Astrocyte (in vitro differentiated cells and primary cell): ENCODE data around the gene ZMYM5. TPM values are rescaled to one million over a fixed set of nuclear protein-coding genes. Genes with fewer than 3 reads are reported as not detected.

Experiments used
- DNase-seq: peaks from one replicate; pipeline ENCODE4 v3.0.0-alpha.2; 2010; ENCODE audit warnings: low read depth
- FAIRE-seq: peaks from 2 replicates; lab custom pipeline; 2011; peaks lifted over from hg19 to GRCh38; lab: Jason Lieb, UNC
- H2AFZ ChIP-seq: 2 replicates; pipeline ENCODE4 v1.6.0; 2012; ENCODE audit warnings: low read depth, low read length, inconsistent platforms
- H3K27ac ChIP-seq: 2 replicates; pipeline ENCODE4 v1.5.1; 2011; ENCODE audit warnings: low read depth, low read length, inconsistent platforms
- H3K27me3 ChIP-seq: 2 replicates; pipeline ENCODE4 v1.6.0; 2011; ENCODE audit warnings: low read length, inconsistent platforms; ENCODE audit not compliant: insufficient read depth
- H3K36me3 ChIP-seq: 2 replicates; pipeline ENCODE4 v1.5.1; 2011; ENCODE audit warnings: low read length, inconsistent platforms; ENCODE audit not compliant: insufficient read depth
- H3K4me1 ChIP-seq: 2 replicates; pipeline ENCODE4 v1.5.1; 2011; ENCODE audit warnings: low read length, inconsistent platforms; ENCODE audit not compliant: insufficient read depth
- H3K4me2 ChIP-seq: 2 replicates; pipeline ENCODE4 v1.6.0; 2012; ENCODE audit warnings: low read length, inconsistent platforms
- H3K4me3 ChIP-seq: 2 replicates; pipeline ENCODE4 v1.5.1; 2011; ENCODE audit warnings: low read depth, mild to moderate bottlenecking, low read length, inconsistent platforms; ENCODE audit not compliant: insufficient read depth
- H3K79me2 ChIP-seq: 2 replicates; pipeline ENCODE4 v1.6.0; 2012; ENCODE audit warnings: mild to moderate bottlenecking, low read length, inconsistent platforms; ENCODE audit not compliant: insufficient read depth
- H3K9ac ChIP-seq: 2 replicates; pipeline ENCODE4 v1.6.0; 2012; ENCODE audit warnings: mild to moderate bottlenecking, low read length, inconsistent platforms
- H3K9me3 ChIP-seq: 2 replicates; pipeline ENCODE4 v1.5.1; 2012; ENCODE audit warnings: low read depth, mild to moderate bottlenecking, low read length, inconsistent platforms; ENCODE audit not compliant: insufficient read depth
- H4K20me1 ChIP-seq: 2 replicates; pipeline ENCODE4 v1.6.0; 2012; ENCODE audit warnings: low read length, inconsistent platforms; ENCODE audit not compliant: insufficient read depth
- H3K27ac Mint-ChIP-seq: one replicate; pipeline ENCODE4 v1.8.0; 2021; ENCODE audit warnings: mild to moderate bottlenecking, mixed read lengths; ENCODE audit not compliant: unreplicated experiment
- H3K27me3 Mint-ChIP-seq: one replicate; pipeline ENCODE4 v1.8.0; 2021; ENCODE audit warnings: low read depth, mixed read lengths; ENCODE audit not compliant: unreplicated experiment
- H3K36me3 Mint-ChIP-seq: one replicate; pipeline ENCODE4 v1.8.0; 2021; ENCODE audit warnings: low read depth, mixed read lengths; ENCODE audit not compliant: unreplicated experiment
- H3K4me1 Mint-ChIP-seq: one replicate; pipeline ENCODE4 v1.8.0; 2021; ENCODE audit warnings: low read depth, mixed read lengths; ENCODE audit not compliant: unreplicated experiment
- H3K4me3 Mint-ChIP-seq: one replicate; pipeline ENCODE4 v1.8.0; 2021; ENCODE audit warnings: mild to moderate bottlenecking, moderate library complexity, mixed read lengths; ENCODE audit not compliant: unreplicated experiment
- H3K9me3 Mint-ChIP-seq: one replicate; pipeline ENCODE4 v1.8.0; 2021; ENCODE audit warnings: mild to moderate bottlenecking, mixed read lengths; ENCODE audit not compliant: unreplicated experiment
- EZH2 ChIP-seq: IDR thresholded peaks from 2 replicates; pipeline ENCODE4 v1.6.1; 2012; ENCODE audit warnings: mild to moderate bottlenecking, low read length, inconsistent platforms; ENCODE audit not compliant: insufficient read depth
- total RNA-seq: library from RNA; stranded (reverse); gene quantifications from 2 replicates; pipeline ENCODE4 v1.2.1, GENCODE V29; 2021
- TF ChIP-seq, protein P1 (sequence below): IDR thresholded peaks from 2 replicates; pipeline ENCODE4 v1.5.1; 2011; ENCODE audit warnings: low read depth, mild to moderate bottlenecking, inconsistent platforms, low read length, moderate library complexity; ENCODE audit not compliant: insufficient read depth

Gene ZMYM5
- total RNA-seq, 1 donor from 2014 or later = 16.0 TPM

DNA sequence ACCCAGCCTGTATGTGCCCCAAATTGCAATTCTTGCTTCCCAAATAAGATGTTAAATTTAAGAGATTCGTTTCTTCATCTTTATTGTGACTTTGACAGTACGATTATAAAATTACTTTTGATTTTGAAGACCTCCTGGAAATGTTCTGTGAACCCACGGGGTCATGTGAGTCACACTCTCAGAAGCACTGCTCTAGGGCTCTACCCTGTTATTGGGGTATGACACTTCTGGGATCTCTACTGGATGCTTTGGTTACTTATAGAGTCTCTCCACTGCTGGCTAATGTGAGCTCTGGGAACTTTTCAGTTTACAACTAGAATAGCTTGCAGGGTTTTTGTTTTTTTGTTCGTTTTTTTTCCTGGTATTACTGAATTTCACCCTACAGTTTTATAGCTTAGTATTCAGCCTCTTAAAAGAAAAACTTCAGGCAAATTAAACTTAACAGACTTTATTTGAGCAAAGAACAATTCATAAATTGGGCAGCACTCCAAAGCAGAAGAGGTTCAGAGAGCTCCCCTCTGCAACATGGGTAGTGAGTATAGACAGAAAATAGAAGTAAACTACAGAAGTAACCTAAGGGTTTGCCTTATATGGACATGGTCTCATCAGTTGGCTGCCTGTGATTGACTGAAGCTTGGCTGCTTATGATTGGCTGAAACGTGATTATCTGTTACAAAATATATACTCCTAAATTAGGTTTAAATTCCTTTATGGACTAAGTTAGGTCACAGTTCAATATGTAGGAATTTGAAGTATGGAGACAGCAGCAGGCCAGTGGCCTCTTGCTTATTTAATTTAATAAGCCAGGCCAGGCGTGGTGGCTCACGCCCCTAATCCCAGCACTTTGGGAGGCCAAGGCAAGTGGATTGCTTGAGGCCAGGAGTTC, 52.2 kb downstream of the ZMYM5 start:
- no peak for TF ChIP-seq EZH2
- TF ChIP-seq, protein P1, sequence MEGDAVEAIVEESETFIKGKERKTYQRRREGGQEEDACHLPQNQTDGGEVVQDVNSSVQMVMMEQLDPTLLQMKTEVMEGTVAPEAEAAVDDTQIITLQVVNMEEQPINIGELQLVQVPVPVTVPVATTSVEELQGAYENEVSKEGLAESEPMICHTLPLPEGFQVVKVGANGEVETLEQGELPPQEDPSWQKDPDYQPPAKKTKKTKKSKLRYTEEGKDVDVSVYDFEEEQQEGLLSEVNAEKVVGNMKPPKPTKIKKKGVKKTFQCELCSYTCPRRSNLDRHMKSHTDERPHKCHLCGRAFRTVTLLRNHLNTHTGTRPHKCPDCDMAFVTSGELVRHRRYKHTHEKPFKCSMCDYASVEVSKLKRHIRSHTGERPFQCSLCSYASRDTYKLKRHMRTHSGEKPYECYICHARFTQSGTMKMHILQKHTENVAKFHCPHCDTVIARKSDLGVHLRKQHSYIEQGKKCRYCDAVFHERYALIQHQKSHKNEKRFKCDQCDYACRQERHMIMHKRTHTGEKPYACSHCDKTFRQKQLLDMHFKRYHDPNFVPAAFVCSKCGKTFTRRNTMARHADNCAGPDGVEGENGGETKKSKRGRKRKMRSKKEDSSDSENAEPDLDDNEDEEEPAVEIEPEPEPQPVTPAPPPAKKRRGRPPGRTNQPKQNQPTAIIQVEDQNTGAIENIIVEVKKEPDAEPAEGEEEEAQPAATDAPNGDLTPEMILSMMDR = no peak
- no peak overlapping the region for H2AFZ ChIP-seq
- DNase-seq (no peak), FAIRE-seq (no peak)
- H3K27ac ChIP-seq = no peak overlapping the region
- Mint-ChIP-seq H3K27ac (no peak overlapping the region), H3K4me1 (no peaks in the 10 kb centered on the region), H3K36me3 (peaks cover 9% of the 10 kb centered on the region), H3K9me3 (peaks cover 2% of the 10 kb centered on the region), H3K27me3 (no peaks in the 10 kb centered on the region), H3K4me3 (no peak overlapping the region)
- no peaks in the 10 kb centered on the region for H3K36me3 ChIP-seq
- no peaks in the 10 kb centered on the region for H3K4me1 ChIP-seq
- no peak overlapping the region for H3K4me2 ChIP-seq
- H3K9ac ChIP-seq = no peak overlapping the region
- no peaks in the 10 kb centered on the region for H4K20me1 ChIP-seq
- H3K9me3 ChIP-seq = no peaks in the 10 kb centered on the region
- no peaks in the 10 kb centered on the region for H3K27me3 ChIP-seq
- H3K79me2 ChIP-seq = no peaks in the 10 kb centered on the region
- no peak overlapping the region for H3K4me3 ChIP-seq

DNA sequence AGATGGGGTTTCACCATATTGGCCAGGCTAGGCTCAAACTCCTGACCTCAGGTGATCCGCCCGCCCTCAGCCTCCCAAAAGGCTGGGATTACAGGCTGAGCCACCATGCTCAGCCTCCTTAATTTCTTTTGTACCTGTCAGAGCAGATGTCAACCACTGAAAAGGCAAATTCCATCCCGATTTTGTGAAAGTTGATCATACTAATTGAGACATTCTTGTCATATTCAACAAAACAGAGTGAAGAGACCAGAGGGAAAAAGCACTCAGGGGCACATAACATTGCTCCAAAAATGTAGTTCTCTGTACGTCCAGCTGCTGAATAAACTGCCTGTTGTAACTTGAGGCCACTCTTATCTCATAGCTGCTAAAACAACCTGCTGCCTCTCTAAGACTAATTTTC, 53.3 kb downstream of the ZMYM5 start:
- Histone ChIP-seq H3K27me3 (no peaks in the 10 kb centered on the region), H4K20me1 (no peaks in the 10 kb centered on the region), H3K9me3 (no peaks in the 10 kb centered on the region), H3K79me2 (no peaks in the 10 kb centered on the region), H3K27ac (no peak overlapping the region), H3K9ac (no peak overlapping the region), H3K36me3 (no peaks in the 10 kb centered on the region), H2AFZ (no peak overlapping the region), H3K4me2 (no peak overlapping the region), H3K4me3 (no peak overlapping the region), H3K4me1 (no peaks in the 10 kb centered on the region)
- no peak for DNase-seq
- H3K9me3 Mint-ChIP-seq = peaks cover 2% of the 10 kb centered on the region
- no peaks in the 10 kb centered on the region for H3K27me3 Mint-ChIP-seq
- H3K27ac Mint-ChIP-seq = no peak overlapping the region
- FAIRE-seq = no peak
- H3K36me3 Mint-ChIP-seq = peaks cover 9% of the 10 kb centered on the region
- TF ChIP-seq, protein P1 = no peak
- no peak for TF ChIP-seq EZH2
- no peak overlapping the region for H3K4me3 Mint-ChIP-seq
- no peaks in the 10 kb centered on the region for H3K4me1 Mint-ChIP-seq

DNA sequence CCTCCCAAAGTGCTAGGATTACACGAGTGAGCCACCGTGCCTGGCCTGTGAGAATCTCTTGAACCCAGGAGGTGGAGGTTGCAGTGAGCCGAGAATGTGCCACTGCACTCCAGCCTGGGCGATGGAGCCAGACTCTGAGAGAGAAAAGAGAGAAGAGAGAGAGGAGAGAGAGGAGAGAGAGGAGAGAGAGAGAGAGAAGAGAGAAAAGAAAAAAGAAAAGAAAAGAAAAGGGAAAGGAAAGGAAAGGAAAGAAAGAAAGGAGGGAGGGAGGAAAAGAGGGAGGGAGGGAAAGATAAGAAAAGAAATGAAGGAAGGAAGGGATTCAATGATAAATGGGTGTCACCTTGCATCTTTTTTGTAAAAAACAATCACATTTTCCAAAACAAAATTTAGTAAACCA, 57.7 kb downstream of the ZMYM5 start:
- TF ChIP-seq, protein P1 = no peak
- TF ChIP-seq EZH2 = no peak
- DNase-seq (no peak), FAIRE-seq (no peak)
- no peaks in the 10 kb centered on the region for H3K9me3 ChIP-seq
- H3K36me3 ChIP-seq = no peaks in the 10 kb centered on the region
- H3K9ac ChIP-seq = no peak overlapping the region
- Mint-ChIP-seq H3K4me1 (no peaks in the 10 kb centered on the region), H3K36me3 (peaks cover 4% of the 10 kb centered on the region), H3K27me3 (no peaks in the 10 kb centered on the region), H3K27ac (no peak overlapping the region), H3K9me3 (no peaks in the 10 kb centered on the region), H3K4me3 (no peak overlapping the region)
- no peak overlapping the region for H2AFZ ChIP-seq
- H3K27ac ChIP-seq = no peak overlapping the region
- H4K20me1 ChIP-seq = no peaks in the 10 kb centered on the region
- no peak overlapping the region for H3K4me3 ChIP-seq
- no peaks in the 10 kb centered on the region for H3K27me3 ChIP-seq
- H3K4me2 ChIP-seq = no peak overlapping the region
- H3K4me1 ChIP-seq = no peaks in the 10 kb centered on the region
- H3K79me2 ChIP-seq = no peaks in the 10 kb centered on the region
